Brain microvascular endothelial cell (primary cell): ENCODE data around the gene ITIH3.

Source experiments
- DNase-seq: peaks from one replicate; pipeline ENCODE4 v3.0.0-alpha.2; 2020
- H3K27ac ChIP-seq: fragments of 250-450 bp; sonication (Bioruptor Pico); 2 replicates; pipeline ENCODE4 v1.5.1; 2020; ENCODE audit warnings: mild to moderate bottlenecking, moderate library complexity
- H3K27me3 ChIP-seq: fragments of 250-450 bp; sonication (Bioruptor Pico); replicated peaks from 2 replicates; pipeline ENCODE4 v1.5.1; 2020; ENCODE audit warnings: mild to moderate bottlenecking
- H3K36me3 ChIP-seq: fragments of 250-450 bp; sonication (Bioruptor Pico); replicated peaks from 2 replicates; pipeline ENCODE4 v1.5.1; 2020; ENCODE audit warnings: mild to moderate bottlenecking
- H3K4me3 ChIP-seq: 2 replicates; pipeline ENCODE4 v1.5.1; 2011; ENCODE audit warnings: low read depth, mild to moderate bottlenecking, control low read depth, low read length, moderate library complexity
- in situ Hi-C: cut with HindIII; loops from 2 replicates; pipeline ENCODE4 v1.10.0; 2017; ENCODE audit warnings: low sequenced_read_pairs, low pct_ligation_motif_present
- TF ChIP-seq, protein P1 (sequence below): IDR thresholded peaks from 2 replicates; pipeline ENCODE4 v1.5.1; 2011; ENCODE audit warnings: low read depth, mild to moderate bottlenecking, moderate library complexity, low read length, control low read depth, inconsistent platforms; ENCODE audit errors: missing control alignments

The ITIH3 gene

DNA sequence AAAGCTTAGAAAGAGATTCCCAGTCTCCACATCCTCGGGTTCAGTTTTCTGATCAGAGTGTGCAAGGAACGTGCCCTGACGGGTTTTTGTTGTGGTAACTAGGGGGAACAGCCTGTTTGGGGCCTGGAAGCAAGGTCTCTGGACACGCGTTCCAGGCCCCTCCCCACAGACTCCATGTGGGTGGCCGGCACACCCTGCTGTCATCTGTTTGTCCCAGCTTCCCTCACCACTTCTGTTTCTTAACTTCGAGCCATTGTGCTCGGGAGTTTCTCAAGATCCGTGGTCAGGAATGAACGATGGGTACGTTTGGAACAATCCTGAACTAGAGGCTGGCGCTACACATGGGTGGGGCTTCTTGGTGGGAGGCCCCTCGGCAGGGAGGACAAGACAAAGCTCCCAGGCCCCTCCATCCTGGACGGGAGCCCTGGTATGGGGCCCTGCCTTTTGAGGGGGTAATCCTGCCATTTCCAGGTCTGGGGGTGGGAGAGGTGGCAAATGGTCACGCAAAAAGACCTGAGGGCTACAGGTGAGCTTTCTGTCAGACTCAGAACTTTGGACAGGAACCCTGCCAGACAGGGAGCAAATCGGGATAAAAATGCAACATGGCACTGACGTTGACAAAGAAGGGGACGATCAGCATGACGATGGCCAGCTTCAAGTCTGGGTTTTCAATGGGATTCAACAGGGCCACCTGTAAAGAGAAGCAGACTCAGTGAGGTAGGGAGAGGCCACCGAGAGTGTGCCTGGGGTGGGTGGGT lies 48.7 kb downstream of the ITIH3 start:
- no peak for DNase-seq
- Histone ChIP-seq H3K27me3 (no peaks in the 10 kb centered on the region), H3K27ac (no peak overlapping the region), H3K4me3 (no peak overlapping the region), H3K36me3 (no peaks in the 10 kb centered on the region)
- TF ChIP-seq, protein P1, sequence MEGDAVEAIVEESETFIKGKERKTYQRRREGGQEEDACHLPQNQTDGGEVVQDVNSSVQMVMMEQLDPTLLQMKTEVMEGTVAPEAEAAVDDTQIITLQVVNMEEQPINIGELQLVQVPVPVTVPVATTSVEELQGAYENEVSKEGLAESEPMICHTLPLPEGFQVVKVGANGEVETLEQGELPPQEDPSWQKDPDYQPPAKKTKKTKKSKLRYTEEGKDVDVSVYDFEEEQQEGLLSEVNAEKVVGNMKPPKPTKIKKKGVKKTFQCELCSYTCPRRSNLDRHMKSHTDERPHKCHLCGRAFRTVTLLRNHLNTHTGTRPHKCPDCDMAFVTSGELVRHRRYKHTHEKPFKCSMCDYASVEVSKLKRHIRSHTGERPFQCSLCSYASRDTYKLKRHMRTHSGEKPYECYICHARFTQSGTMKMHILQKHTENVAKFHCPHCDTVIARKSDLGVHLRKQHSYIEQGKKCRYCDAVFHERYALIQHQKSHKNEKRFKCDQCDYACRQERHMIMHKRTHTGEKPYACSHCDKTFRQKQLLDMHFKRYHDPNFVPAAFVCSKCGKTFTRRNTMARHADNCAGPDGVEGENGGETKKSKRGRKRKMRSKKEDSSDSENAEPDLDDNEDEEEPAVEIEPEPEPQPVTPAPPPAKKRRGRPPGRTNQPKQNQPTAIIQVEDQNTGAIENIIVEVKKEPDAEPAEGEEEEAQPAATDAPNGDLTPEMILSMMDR, result no peak
- in situ Hi-C loops, result no loop called here

DNA sequence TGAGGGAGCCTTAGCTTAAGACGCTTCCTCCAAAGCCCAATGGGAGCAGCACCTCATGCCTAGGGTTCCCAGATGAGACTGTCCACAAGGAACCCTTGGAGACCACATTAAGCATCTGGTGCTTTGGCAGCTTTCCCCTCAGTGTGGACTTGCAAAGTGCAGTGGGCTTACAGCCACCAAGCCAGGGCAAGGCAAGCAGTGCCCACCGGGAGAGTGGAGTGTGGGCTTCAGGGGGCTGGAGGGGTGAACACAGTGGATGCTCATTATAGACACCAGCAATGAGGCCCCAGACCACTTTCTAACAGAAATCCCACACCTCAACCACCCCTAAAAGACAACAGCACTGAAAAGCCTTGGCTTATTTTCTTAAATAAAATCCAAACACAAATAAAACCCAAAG lies 49.3 kb downstream of the ITIH3 start:
- no peak for DNase-seq
- in situ Hi-C loops, result no loop called here
- Histone ChIP-seq H3K27ac (no peak overlapping the region), H3K36me3 (no peaks in the 10 kb centered on the region), H3K4me3 (no peak overlapping the region), H3K27me3 (no peaks in the 10 kb centered on the region)
- TF ChIP-seq, protein P1, result no peak

DNA sequence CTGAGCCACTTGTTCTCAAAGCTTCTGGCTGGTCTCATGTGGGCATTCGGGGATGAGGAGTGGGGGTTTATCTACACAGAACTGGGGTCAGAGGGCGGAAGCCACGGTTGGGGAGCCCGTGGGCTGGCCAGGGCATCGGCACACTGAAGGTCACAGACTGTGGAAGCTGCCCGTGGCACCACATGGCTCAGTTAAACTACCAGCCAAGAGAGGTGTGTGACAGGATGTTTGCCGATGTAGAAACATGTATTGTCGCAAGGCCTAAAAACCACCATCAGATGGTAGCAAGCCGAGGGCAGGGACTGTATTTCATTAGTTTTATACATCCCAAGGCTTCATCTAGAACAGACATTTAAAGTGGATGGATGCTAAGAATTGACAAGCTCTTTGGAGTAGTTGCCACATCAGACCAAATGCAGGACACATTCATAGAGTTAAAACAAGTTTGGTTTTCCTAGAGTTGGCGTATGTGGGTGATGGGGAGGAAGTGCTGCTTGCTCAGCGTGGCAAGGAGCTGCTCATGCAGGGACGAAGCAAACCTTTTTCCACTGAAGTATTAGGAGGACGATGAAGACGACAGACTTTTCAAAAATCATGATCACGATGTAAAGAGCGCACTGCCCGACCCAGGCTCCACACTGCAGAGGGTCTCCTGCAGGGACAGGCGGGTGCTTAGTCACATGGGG lies 49.8 kb downstream of the ITIH3 start:
- Histone ChIP-seq H3K4me3 (no peak overlapping the region), H3K27me3 (no peaks in the 10 kb centered on the region), H3K36me3 (peaks cover 4% of the 10 kb centered on the region), H3K27ac (no peak overlapping the region)
- in situ Hi-C loops, result no loop called here
- TF ChIP-seq, protein P1, result no peak
- no peak for DNase-seq

DNA sequence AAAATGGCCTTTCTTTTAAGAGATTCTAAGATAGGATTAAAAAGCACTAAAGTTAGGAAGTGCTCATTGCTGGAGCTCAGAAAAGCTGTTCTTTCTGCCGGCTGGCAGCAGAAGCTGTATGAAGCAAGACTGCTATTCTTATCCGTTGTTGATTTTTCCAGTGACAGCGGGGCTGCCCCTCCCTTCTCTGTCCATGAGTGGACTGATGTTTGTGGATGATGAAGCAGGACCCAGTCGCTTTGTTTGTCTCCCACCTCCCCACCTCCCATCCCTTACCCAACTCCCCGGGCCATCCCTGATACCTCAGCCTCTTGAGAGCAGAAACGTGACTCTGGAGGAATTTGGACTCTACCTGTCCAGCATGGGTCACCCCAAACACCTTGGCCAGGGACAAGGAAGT lies 50.6 kb downstream of the ITIH3 start:
- H3K27me3 ChIP-seq, result no peaks in the 10 kb centered on the region
- no peak overlapping the region for H3K4me3 ChIP-seq
- H3K27ac ChIP-seq, result no peak overlapping the region
- peaks cover 6% of the 10 kb centered on the region for H3K36me3 ChIP-seq
- peak; percentile 31 for DNase-seq
- TF ChIP-seq, protein P1, result no peak
- in situ Hi-C loops, result no loop called here

DNA sequence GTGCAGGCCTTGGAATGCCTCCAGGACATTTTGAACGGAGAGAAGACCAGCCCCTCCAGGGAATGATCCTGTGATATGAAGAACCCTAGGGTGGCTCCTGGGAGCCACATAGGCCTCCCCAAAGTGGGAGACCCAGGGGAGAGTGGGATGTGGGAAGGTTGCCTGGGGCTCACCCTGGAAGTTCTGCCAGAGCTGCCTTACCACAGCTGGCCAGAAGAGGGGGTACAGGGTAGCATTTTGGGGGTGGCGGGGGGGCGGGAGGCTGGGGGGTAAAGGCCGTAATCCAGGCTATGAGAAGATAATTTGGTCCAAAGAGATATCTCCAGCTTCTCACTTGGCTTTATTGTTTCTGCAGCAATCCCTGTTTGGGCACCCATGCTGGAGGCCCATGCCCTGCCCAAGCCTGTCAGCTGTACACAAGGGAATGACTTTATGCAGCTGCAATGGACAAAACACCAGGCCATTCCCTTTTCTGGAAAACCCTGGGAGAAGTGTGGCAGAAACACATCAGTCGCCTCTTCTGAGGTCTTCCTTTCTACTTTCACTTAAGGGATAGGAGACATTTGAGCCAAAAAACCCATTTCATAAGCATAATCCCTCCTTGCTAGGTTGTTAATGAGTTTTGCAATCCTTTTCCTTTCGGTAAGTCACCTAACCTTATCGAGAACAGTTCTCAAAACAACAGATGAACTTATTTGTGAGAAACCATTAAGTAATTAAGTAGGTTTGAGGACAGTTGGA lies 51.3 kb downstream of the ITIH3 start:
- peaks cover 6% of the 10 kb centered on the region for H3K36me3 ChIP-seq
- H3K27ac ChIP-seq, result no peak overlapping the region
- H3K27me3 ChIP-seq, result no peaks in the 10 kb centered on the region
- in situ Hi-C loops, result no loop called here
- DNase-seq, result no peak
- TF ChIP-seq, protein P1, result peak; percentile 59
- H3K4me3 ChIP-seq, result no peak overlapping the region
